ENCODE results near the gene PPEF1. TPM values are rescaled to one million over a fixed set of nuclear protein-coding genes. Genes with fewer than 3 reads are reported as not detected.

Gene PPEF1
- total RNA-seq, 1 donor from 2014 or later: 0.78 TPM

GRCh38 chrX:18709833-18710232 lies 2.4 kb downstream of the PPEF1 start:
- no peak for DNase-seq (ENCODE audit: low spot score in 2 of 2, unreplicated experiment in 2 of 2)
- Mint-ChIP-seq H3K27ac (no peak overlapping the region), H3K27me3 (ENCODE audit: low read depth) (no peaks in the 10 kb centered on the region), H3K4me1 (no peaks in the 10 kb centered on the region), H3K4me3 (no peak overlapping the region), H3K36me3 (no peaks in the 10 kb centered on the region), H3K9me3 (peaks cover 25% of the 10 kb centered on the region)
- TF ChIP-seq, protein P1, sequence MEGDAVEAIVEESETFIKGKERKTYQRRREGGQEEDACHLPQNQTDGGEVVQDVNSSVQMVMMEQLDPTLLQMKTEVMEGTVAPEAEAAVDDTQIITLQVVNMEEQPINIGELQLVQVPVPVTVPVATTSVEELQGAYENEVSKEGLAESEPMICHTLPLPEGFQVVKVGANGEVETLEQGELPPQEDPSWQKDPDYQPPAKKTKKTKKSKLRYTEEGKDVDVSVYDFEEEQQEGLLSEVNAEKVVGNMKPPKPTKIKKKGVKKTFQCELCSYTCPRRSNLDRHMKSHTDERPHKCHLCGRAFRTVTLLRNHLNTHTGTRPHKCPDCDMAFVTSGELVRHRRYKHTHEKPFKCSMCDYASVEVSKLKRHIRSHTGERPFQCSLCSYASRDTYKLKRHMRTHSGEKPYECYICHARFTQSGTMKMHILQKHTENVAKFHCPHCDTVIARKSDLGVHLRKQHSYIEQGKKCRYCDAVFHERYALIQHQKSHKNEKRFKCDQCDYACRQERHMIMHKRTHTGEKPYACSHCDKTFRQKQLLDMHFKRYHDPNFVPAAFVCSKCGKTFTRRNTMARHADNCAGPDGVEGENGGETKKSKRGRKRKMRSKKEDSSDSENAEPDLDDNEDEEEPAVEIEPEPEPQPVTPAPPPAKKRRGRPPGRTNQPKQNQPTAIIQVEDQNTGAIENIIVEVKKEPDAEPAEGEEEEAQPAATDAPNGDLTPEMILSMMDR (IDR thresholded peaks at IDR 0.05; ENCODE audit: unreplicated experiment): peak; percentile 39

DNA sequence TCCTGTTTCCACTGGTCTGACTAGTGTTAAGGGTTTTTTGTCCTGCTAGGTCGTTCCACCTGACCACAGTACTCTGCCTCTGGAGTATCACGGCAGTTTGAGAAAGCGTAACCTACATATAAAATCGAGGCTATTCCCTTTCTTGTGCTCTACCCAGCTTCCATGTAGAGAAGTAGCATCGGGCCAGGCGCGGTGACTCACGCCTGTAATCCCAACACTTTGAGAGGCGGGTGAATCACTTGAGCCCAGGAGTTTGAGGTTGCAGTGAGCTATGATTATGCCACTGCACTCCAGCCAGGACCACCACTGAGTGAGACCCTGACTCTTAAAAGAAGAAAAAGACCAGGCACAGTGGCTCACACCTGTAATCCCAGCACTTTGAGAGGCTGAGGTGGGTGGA lies 7.5 kb downstream of the PPEF1 start:
- H3K4me3 Mint-ChIP-seq: no peak overlapping the region
- peaks cover 38% of the 10 kb centered on the region for H3K9me3 Mint-ChIP-seq
- H3K36me3 Mint-ChIP-seq: no peaks in the 10 kb centered on the region
- H3K27ac Mint-ChIP-seq: no peak overlapping the region
- TF ChIP-seq, protein P1 (IDR thresholded peaks at IDR 0.05; ENCODE audit: unreplicated experiment): no peak
- H3K27me3 Mint-ChIP-seq (ENCODE audit: low read depth): no peaks in the 10 kb centered on the region
- DNase-seq (ENCODE audit: low spot score in 2 of 2, unreplicated experiment in 2 of 2): no peak
- H3K4me1 Mint-ChIP-seq: no peaks in the 10 kb centered on the region

DNA sequence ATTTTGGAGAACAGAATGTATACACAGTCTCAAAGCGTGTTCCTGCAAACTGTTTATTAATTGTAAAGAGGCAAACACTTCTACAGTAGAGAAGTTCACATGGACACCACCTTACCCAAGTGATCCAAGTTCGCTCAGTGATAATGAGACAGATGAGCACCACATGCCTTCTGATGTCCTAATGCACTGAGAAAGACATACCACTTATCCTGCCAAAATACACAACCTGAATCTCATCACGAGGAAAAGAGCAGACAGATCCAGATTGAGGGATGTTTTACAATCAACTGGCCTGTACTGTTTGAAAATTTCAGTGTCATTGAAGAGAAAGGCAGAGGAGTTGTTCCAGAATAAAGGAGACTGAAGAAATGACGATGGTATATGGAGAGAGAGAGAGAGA lies 12.4 kb downstream of the PPEF1 start:
- H3K36me3 Mint-ChIP-seq: no peaks in the 10 kb centered on the region
- H3K9me3 Mint-ChIP-seq: peaks cover 29% of the 10 kb centered on the region
- no peaks in the 10 kb centered on the region for H3K27me3 Mint-ChIP-seq (ENCODE audit: low read depth)

DNA sequence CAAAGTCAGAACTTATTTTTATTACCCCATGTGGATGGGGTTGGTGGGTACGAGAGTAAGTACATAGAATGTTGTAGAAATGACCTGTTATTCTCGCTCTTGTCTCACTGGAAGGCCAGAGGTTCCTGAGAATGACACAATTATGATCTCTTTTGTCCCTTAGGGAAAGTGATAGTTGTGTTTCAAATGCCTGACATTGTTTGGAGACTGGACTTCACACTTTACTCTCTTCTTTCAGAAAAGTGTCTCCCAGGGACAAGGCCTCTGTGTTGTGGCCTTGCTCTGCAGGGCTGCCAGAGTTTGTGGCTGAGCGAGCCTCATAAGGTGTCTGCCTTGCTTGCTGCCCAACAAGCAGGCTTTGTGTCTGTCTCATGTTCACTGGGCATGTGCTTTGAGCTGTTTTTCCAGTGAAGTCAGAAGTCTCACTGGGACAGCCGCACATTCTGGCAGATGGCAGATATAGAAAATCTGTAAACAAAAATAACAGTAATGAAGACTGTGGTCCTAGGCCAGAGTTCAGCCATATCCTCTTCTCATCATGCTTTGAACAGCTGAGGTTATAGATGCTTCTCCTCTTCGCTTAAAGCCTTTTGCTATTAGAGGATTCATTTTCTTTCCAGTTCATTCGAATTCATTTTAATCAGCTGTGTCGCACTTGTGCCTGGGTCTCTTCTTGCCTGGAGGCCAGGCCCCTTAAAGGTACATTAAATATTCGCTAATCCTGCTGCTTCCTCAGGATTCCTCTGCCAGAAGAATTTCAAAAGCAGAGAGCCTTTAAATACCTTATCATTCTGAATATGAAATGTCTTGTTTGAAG lies 14.4 kb downstream of the PPEF1 start:
- TF ChIP-seq, protein P1 (IDR thresholded peaks at IDR 0.05; ENCODE audit: unreplicated experiment): no peak
- no peaks in the 10 kb centered on the region for H3K36me3 Mint-ChIP-seq
- no peak overlapping the region for H3K4me3 Mint-ChIP-seq
- H3K4me1 Mint-ChIP-seq: peaks cover 5% of the 10 kb centered on the region
- no peak for DNase-seq (ENCODE audit: low spot score in 2 of 2, unreplicated experiment in 2 of 2)
- H3K27ac Mint-ChIP-seq: peak overlapping the region; percentile 5
- no peaks in the 10 kb centered on the region for H3K27me3 Mint-ChIP-seq (ENCODE audit: low read depth)
- peaks cover 25% of the 10 kb centered on the region for H3K9me3 Mint-ChIP-seq

More for the DNA sequence above, 12.4 kb downstream of the PPEF1 start:
- TF ChIP-seq, protein P1 (IDR thresholded peaks at IDR 0.05; ENCODE audit: unreplicated experiment): no peak
- H3K4me1 Mint-ChIP-seq: peaks cover 5% of the 10 kb centered on the region
- H3K4me3 Mint-ChIP-seq: no peak overlapping the region
- DNase-seq (ENCODE audit: low spot score in 2 of 2, unreplicated experiment in 2 of 2): no peak
- no peak overlapping the region for H3K27ac Mint-ChIP-seq

- H3K4me3 Mint-ChIP-seq: no peak overlapping the region
- H3K36me3 Mint-ChIP-seq: no peaks in the 10 kb centered on the region
- TF ChIP-seq, protein P1 (IDR thresholded peaks at IDR 0.05; ENCODE audit: unreplicated experiment): no peak
- no peak for DNase-seq (ENCODE audit: low spot score in 2 of 2, unreplicated experiment in 2 of 2)
- no peaks in the 10 kb centered on the region for H3K27me3 Mint-ChIP-seq (ENCODE audit: low read depth)
- H3K9me3 Mint-ChIP-seq: peaks cover 18% of the 10 kb centered on the region
- peak overlapping the region; percentile 5 for H3K27ac Mint-ChIP-seq
- peaks cover 5% of the 10 kb centered on the region for H3K4me1 Mint-ChIP-seq
These were observed 15.1 kb downstream of the PPEF1 start for GRCh38 chrX:18722500-18723071.
